Hepatocyte (in vitro differentiated cells): ENCODE measurements around the gene CHMP6. TPM values are rescaled to one million over a fixed set of nuclear protein-coding genes. Genes with fewer than 3 reads are reported as not detected.

Experiments
- DNase-seq: peaks from one replicate; pipeline ENCODE4 v3.0.0-alpha.2; 2016; ENCODE audit warnings: low spot score
- H2AFZ ChIP-seq: fragments of 200-600 bp; sonication (generic); 2 replicates; pipeline ENCODE4 v1.6.0; 2016; ENCODE audit warnings: antibody characterized with exemption, mild to moderate bottlenecking
- H3K27ac ChIP-seq: fragments of 200-600 bp; sonication (generic); 2 replicates; pipeline ENCODE4 v1.5.1; 2016; ENCODE audit warnings: mild to moderate bottlenecking
- H3K27me3 ChIP-seq: fragments of 200-600 bp; sonication (generic); 2 replicates; pipeline ENCODE4 v1.6.1; 2016
- H3K36me3 ChIP-seq: fragments of 200-600 bp; sonication (generic); replicated peaks from 2 replicates; pipeline ENCODE4 v1.5.1; 2016; ENCODE audit warnings: low read depth; ENCODE audit not compliant: insufficient read depth
- H3K4me1 ChIP-seq: fragments of 200-600 bp; sonication (generic); 2 replicates; pipeline ENCODE4 v1.5.1; 2016; ENCODE audit warnings: mild to moderate bottlenecking, moderate library complexity; ENCODE audit not compliant: insufficient read depth
- H3K4me2 ChIP-seq: fragments of 200-600 bp; sonication (generic); 2 replicates; pipeline ENCODE4 v1.6.0; 2016
- H3K4me3 ChIP-seq: fragments of 200-600 bp; sonication (generic); 2 replicates; pipeline ENCODE4 v1.5.1; 2016; ENCODE audit warnings: mild to moderate bottlenecking
- H3K79me2 ChIP-seq: fragments of 200-600 bp; sonication (generic); 2 replicates; pipeline ENCODE4 v1.6.0; 2017; ENCODE audit warnings: mild to moderate bottlenecking
- H3K9me2 ChIP-seq: fragments of 200-600 bp; sonication (generic); replicated peaks from 2 replicates; pipeline ENCODE4 v1.6.0; 2017; ENCODE audit warnings: mild to moderate bottlenecking; ENCODE audit not compliant: insufficient read depth
- H3K9me3 ChIP-seq: fragments of 200-600 bp; sonication (generic); 2 replicates; pipeline ENCODE4 v1.5.1; 2016; ENCODE audit warnings: low read depth, mild to moderate bottlenecking
- H4K20me1 ChIP-seq: fragments of 200-600 bp; sonication (generic); 2 replicates; pipeline ENCODE4 v1.6.0; 2016; ENCODE audit warnings: mild to moderate bottlenecking; ENCODE audit not compliant: insufficient read depth, poor library complexity, severe bottlenecking
- EZH2 ChIP-seq: fragments of 200-600 bp; sonication (generic); IDR thresholded peaks from 2 replicates; pipeline ENCODE4 v1.6.1; 2016; ENCODE audit warnings: antibody characterized with exemption, mild to moderate bottlenecking, borderline replicate concordance
- EZH2phosphoT487 ChIP-seq: fragments of 200-600 bp; sonication (generic); IDR thresholded peaks from one replicate; pipeline ENCODE4 v1.6.1; 2018; ENCODE audit warnings: antibody characterized with exemption, mild to moderate bottlenecking, low read depth, moderate library complexity; ENCODE audit not compliant: unreplicated experiment, severe bottlenecking
- WGBS: methylation state at CpG from one replicate; pipeline ENCODE4 v1.1.6; 2016; ENCODE audit warnings: low lambda C conversion rate; ENCODE audit errors: missing lambda C conversion rate; 5-methylcytosine and 5-hydroxymethylcytosine counted together
- polyA plus RNA-seq: library from polyadenylated mRNA; unstranded; fragments of >200 nt; fragmentation: Nextera tagmentation; extraction: Ambion mirVana; gene quantifications from 2 replicates; pipeline ENCODE4 v1.2.1, GENCODE V29; 2016
- total RNA-seq: library from RNA; depleted of rRNA; stranded (reverse); fragments of >200 nt; gene quantifications from 2 replicates; pipeline ENCODE4 v1.2.3, GENCODE V29; 2014
- TF ChIP-seq, protein P1 (sequence below): fragments of 200-600 bp; sonication (generic); IDR thresholded peaks from 2 replicates; pipeline ENCODE4 v1.5.1; 2016; ENCODE audit warnings: antibody characterized with exemption, mild to moderate bottlenecking; ENCODE audit not compliant: poor library complexity

The CHMP6 gene
- total and polyA plus RNA-seq, 2 experiments from 2014 or later = 16.9 to 38.3 TPM

DNA sequence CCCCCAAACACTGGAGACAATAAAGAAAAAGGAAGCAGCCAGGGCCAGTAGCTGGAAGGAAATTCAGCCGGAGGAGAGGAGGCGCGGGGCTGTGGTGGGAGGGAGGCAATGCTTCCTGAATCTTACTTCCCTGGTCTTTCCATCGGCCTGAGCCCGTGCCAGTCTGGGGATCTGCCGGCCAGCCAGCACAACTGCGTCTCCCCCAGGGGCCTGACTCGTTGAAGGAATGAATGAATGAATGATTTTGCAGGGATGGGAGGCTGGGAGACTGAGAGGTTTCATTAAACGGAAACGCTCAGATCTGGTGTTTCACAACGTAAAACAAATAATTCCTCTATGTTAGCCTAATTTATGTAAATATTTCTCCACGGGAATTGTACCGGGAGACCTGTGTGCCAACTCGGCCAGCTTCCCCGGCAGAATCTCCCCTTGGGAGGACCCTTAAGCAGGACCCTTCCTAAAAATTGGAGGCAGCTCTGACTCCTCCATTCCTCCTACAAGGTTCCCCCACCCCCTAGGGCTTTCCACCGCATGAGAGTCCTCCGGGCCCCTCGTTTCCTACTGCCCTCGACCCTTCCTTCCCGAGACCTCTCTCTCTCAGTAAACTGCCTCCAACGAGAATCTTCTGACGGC is 42.0 kb downstream of the CHMP6 start:
- peak overlapping the region; percentile 85 for H3K4me3 ChIP-seq
- 31% methylated on average over 22 of the region's 22 CpGs for WGBS
- DNase-seq = no peak

DNA sequence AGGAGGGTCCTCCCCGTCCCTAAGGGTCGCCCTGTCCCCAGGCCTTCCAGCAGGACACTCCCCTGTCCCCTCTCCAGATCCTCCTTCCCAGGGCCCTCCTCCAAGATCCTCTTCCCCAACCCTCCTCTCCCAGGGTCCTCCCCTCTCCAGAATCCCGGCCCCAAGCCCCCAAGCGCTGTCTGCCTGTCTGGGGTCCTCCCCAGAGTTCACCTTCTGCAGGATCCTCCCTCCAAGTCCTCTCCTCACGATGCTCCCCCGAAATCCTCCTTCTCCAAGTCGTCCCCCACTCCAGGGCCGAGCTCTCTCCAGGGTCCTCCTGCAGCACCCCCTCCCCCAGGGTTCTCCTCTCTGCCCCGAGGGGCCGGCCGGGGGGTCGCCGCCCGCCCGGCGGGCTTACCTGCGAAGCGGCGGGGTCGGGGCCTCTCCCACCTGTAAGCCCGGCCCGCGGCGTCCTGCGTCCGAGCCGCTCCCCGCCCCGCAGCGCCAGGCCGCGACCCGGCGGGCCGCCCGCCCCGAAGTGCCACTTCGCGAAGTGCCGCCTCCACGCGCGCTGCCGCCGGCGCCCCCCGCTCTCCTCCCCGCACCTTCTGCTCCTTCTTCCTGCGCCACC is 42.6 kb downstream of the CHMP6 start:
- peaks cover 37% of the 10 kb centered on the region for H3K79me2 ChIP-seq
- no peaks in the 10 kb centered on the region for H3K27me3 ChIP-seq
- H2AFZ ChIP-seq = peak overlapping the region; percentile 67
- WGBS = 3% methylated on average over 12 of the region's 49 CpGs
- H3K4me1 ChIP-seq = peaks cover 27% of the 10 kb centered on the region
- TF ChIP-seq EZH2phosphoT487 (no peak), EZH2 (no peak)
- TF ChIP-seq, protein P1, sequence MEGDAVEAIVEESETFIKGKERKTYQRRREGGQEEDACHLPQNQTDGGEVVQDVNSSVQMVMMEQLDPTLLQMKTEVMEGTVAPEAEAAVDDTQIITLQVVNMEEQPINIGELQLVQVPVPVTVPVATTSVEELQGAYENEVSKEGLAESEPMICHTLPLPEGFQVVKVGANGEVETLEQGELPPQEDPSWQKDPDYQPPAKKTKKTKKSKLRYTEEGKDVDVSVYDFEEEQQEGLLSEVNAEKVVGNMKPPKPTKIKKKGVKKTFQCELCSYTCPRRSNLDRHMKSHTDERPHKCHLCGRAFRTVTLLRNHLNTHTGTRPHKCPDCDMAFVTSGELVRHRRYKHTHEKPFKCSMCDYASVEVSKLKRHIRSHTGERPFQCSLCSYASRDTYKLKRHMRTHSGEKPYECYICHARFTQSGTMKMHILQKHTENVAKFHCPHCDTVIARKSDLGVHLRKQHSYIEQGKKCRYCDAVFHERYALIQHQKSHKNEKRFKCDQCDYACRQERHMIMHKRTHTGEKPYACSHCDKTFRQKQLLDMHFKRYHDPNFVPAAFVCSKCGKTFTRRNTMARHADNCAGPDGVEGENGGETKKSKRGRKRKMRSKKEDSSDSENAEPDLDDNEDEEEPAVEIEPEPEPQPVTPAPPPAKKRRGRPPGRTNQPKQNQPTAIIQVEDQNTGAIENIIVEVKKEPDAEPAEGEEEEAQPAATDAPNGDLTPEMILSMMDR = no peak
- H3K9me3 ChIP-seq = no peaks in the 10 kb centered on the region
- H3K4me2 ChIP-seq = peak overlapping the region; percentile 96
- DNase-seq = no peak
- peak overlapping the region; percentile 24 for H3K27ac ChIP-seq
- peak overlapping the region; percentile 85 for H3K4me3 ChIP-seq
- no peaks in the 10 kb centered on the region for H3K36me3 ChIP-seq
- H3K9me2 ChIP-seq = no peaks in the 10 kb centered on the region
- peaks cover 20% of the 10 kb centered on the region for H4K20me1 ChIP-seq

More for the DNA sequence above, 42.0 kb downstream of the CHMP6 start:
- TF ChIP-seq EZH2phosphoT487 = no peak
- TF ChIP-seq EZH2 = no peak
- TF ChIP-seq, protein P1 = no peak
- Histone ChIP-seq H3K36me3 (no peaks in the 10 kb centered on the region), H3K9me3 (no peaks in the 10 kb centered on the region), H3K27ac (peak overlapping the region; percentile 24), H4K20me1 (peaks cover 20% of the 10 kb centered on the region), H3K9me2 (no peaks in the 10 kb centered on the region), H2AFZ (peak overlapping the region; percentile 67), H3K4me1 (peaks cover 27% of the 10 kb centered on the region), H3K27me3 (no peaks in the 10 kb centered on the region), H3K4me2 (peak overlapping the region; percentile 96), H3K79me2 (peaks cover 31% of the 10 kb centered on the region)

DNA sequence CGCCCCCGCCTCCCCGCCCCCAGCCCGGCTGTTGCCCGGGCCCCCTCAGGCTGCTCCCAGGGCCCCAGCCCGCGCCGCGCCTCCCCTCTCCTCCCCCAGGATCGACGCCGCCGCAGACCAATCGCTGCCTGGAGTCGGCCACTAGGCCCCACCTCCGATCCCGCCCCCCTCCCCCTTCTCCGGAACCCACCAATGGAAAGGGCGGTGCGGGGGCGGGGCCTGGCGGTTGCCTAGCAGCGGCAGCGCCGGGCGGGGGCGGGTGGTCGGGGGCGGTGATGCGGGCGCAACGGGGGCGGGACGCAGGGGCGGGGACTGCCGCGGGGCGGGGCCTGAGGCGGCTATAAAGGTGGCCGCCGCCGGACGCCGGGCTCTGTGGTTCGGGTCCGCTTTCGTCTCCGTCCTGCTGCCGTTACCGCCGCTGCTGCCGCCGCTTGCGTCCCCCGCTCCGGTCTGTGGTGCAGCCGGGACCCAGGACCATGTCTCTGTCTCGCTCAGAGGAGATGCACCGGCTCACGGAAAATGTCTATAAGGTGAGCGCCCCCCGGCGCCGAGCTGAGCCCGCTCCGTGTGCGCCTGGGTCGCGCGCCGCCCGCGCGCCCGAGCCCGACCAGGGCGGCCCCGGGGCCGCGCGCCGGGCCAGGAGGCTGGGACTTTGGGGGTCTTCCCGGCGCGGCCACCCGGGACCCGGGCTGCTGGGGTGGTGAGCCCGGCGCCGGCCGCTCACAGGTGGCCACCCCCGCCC is 43.3 kb downstream of the CHMP6 start, which contains the start of gene BAIAP2:
BAIAP2 (plus strand) TSS at position 373 of the 742 bp plus-strand sequence; CDS start at position 477, 104 bp downstream.
- H3K9me2 ChIP-seq = no peaks in the 10 kb centered on the region
- no peaks in the 10 kb centered on the region for H3K27me3 ChIP-seq
- H3K4me1 ChIP-seq = peaks cover 30% of the 10 kb centered on the region
- H3K4me3 ChIP-seq = peak within 1 kb of the TSS; percentile 85
- peak; percentile 99 for DNase-seq
- H3K36me3 ChIP-seq = no peaks in the 10 kb centered on the region
- peak within 1 kb of the TSS; percentile 24 for H3K27ac ChIP-seq
- peaks cover 27% of the 10 kb centered on the region for H4K20me1 ChIP-seq
- peak within 1 kb of the TSS; percentile 67 for H2AFZ ChIP-seq
- TF ChIP-seq EZH2phosphoT487 (no peak), EZH2 (no peak)
- TF ChIP-seq, protein P1 = peak; percentile 26
- H3K4me2 ChIP-seq = peak within 1 kb of the TSS; percentile 96
- H3K79me2 ChIP-seq = peaks cover 44% of the 10 kb centered on the region
- H3K9me3 ChIP-seq = no peaks in the 10 kb centered on the region
- 2% methylated on average over 30 of the region's 92 CpGs for WGBS
